Measurements from ENCODE around the gene BRSK2.

BRSK2 gene

GRCh38 chr11:1395773-1396374, 6.1 kb downstream of the BRSK2 start:
- DNase-seq (ENCODE audit: low read depth in 4 of 4, low spot score in 1 of 4): no peak

GRCh38 chr11:1396375-1396841, 6.7 kb downstream of the BRSK2 start:
- DNase-seq (ENCODE audit: low read depth in 4 of 4, low spot score in 1 of 4): no peak

- DNase-seq (ENCODE audit: low read depth in 4 of 4, low spot score in 1 of 4): no peak
Measured at GRCh38 chr11:1397146-1397861, 7.6 kb downstream of the BRSK2 start.

- DNase-seq (ENCODE audit: low read depth in 4 of 4, low spot score in 1 of 4): no peak
Measured at GRCh38 chr11:1397862-1398527, 8.3 kb downstream of the BRSK2 start.

- no peak for DNase-seq (ENCODE audit: low read depth in 4 of 4, low spot score in 1 of 4)
Measured at GRCh38 chr11:1398528-1399235, 8.9 kb downstream of the BRSK2 start.

- no peak for DNase-seq (ENCODE audit: low read depth in 4 of 4, low spot score in 1 of 4)
Measured at GRCh38 chr11:1399386-1400316, 9.9 kb downstream of the BRSK2 start.

GRCh38 chr11:1400317-1401170, 10.8 kb downstream of the BRSK2 start:
- DNase-seq (ENCODE audit: low read depth in 4 of 4, low spot score in 1 of 4): no peak

- no peak for DNase-seq (ENCODE audit: low read depth in 4 of 4, low spot score in 1 of 4)
Measured at GRCh38 chr11:1401171-1401445, 11.4 kb downstream of the BRSK2 start.

GRCh38 chr11:1401656-1402221, 12.0 kb downstream of the BRSK2 start:
- peak in 1 of 4 experiments; percentile 14 for DNase-seq (ENCODE audit: low read depth in 4 of 4, low spot score in 1 of 4)

GRCh38 chr11:1402355-1403077, 12.8 kb downstream of the BRSK2 start:
- no peak for DNase-seq (ENCODE audit: low read depth in 4 of 4, low spot score in 1 of 4)

- DNase-seq (ENCODE audit: low read depth in 4 of 4, low spot score in 1 of 4): no peak
Measured at GRCh38 chr11:1403078-1403620, 13.4 kb downstream of the BRSK2 start.

GRCh38 chr11:1403721-1404460, 14.2 kb downstream of the BRSK2 start:
- no peak for DNase-seq (ENCODE audit: low read depth in 4 of 4, low spot score in 1 of 4)

GRCh38 chr11:1404461-1405185, 14.9 kb downstream of the BRSK2 start:
- no peak for DNase-seq (ENCODE audit: low read depth in 4 of 4, low spot score in 1 of 4)

GRCh38 chr11:1405186-1406020, 15.7 kb downstream of the BRSK2 start:
- no peak for DNase-seq (ENCODE audit: low read depth in 4 of 4, low spot score in 1 of 4)

- no peak for DNase-seq (ENCODE audit: low read depth in 4 of 4, low spot score in 1 of 4)
Measured at GRCh38 chr11:1406571-1407485, 17.1 kb downstream of the BRSK2 start.

All from stimulated activated CD4-positive, alpha-beta T cell treated with anti-CD3 and anti-CD28 coated beads, Interleukin-1b, Interleukin-23, amount 100 ng/mL, for 24 hours (primary cell).